GM12801 (cell line): ENCODE results near the gene DYNC1H1.

Source experiments
- CTCF ChIP-seq: IDR thresholded peaks from one replicate; pipeline ENCODE4 v1.5.1; 2011; ENCODE audit warnings: control low read depth; ENCODE audit not compliant: insufficient read length; ENCODE audit errors: extremely low read depth

DYNC1H1 gene

DNA sequence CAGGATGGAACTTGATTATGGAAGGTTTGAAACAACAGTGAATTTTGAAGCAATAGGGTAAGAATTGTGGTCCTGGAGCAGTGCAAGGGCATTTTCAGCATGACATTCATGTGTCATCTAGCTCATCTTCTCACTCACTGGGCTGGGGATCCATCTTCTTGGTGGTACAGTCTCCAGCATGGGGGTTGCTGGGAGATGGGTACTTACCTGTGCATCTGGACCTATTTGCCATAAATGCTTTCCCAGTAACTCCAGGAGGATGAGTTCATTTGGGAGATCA lies 115.3 kb downstream of the DYNC1H1 start:
- no peak for TF ChIP-seq CTCF

DNA sequence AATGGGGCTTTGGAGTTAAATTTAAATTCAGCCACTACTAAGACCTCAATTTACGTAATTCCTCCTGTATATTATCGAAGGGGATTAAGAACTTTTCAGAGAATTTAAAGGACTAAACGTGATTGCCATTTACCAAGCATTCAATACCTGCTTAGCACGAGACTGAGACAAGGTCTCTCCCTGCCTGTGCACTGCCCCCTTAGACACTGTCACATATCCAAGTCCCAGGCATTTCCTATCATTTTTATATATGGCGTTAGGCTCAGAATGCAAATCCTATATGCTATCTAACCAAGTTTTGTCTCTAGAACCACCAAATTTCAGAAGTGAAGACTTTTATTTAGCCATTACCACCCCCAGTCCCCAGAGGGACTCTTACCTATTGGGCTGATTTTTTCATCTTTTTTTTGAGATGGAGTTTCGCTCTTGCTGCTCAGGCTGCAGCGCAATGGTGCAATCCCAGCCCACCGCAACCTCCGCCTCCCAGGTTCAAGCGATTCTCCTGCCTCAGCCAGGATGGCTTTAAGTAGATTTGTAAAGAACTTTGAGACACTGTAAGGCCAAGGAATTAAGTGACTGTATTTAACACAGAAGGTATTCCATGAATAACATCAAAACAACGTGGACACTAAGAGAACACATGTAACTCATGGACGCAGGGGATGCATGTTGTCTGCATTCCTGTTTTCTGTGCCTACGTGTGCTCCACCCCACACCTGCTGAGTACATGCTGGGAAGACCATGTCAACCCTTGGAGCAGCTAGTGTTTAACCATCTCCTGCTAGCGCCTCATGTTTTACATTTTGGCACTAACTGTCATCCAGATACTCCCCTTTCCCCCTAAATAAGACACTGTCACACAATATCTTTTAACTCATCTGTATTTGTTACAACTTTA lies 116.1 kb downstream of the DYNC1H1 start:
- no peak for TF ChIP-seq CTCF

GRCh38 chr14:102081231-102082080 lies 117.1 kb downstream of the DYNC1H1 start:
- TF ChIP-seq CTCF, result no peak

DNA sequence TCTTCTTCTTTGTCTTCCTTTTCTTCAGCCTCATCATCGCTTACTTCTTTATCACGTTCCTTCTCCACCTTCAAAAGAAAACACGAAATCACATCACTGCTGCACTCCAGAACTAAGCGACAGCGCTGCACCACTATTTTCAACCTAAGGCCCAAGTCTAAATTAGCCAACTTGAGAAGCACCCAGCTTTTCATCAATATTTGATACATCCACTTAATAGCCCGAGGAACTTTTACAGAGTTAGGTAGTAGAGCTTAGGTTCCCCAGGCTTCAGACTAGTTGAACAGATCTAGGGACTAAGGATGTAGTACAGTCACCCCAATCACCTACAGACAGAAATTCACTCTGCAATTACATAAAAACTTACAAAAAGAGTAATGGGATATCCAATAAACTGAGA lies 120.6 kb downstream of the DYNC1H1 start:
- no peak for TF ChIP-seq CTCF

GRCh38 chr14:102085488-102085887 lies 121.1 kb downstream of the DYNC1H1 start:
- TF ChIP-seq CTCF, result no peak

GRCh38 chr14:102085948-102086708 lies 121.8 kb downstream of the DYNC1H1 start:
- no peak for TF ChIP-seq CTCF

DNA sequence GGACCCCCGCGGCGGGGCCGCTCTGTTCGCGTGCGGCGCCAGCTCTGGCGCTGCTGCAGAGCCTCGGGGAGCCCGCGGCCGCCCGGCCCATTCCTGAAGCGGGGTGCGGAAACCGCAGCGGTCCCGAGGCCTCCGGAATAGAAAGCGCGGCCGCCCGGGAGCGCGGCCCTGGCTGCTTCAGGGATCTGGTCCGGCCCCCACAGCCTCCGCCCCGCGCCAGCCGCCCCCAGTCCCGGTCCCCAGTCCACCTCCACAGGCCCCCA lies 122.3 kb downstream of the DYNC1H1 start:
- TF ChIP-seq CTCF, result no peak
